NCI-H2227 treated with DMSO at 0.1 percent for 48 hours (cell line): ENCODE data around the gene SETD6.
"Not testable (repeated sequence)": the region's sequence is repeated elsewhere in the genome, so short reads cannot be mapped to it uniquely, and the experiment has no call there.

Source experiments
- DNase-seq: peaks from one replicate; lab custom pipeline; 2025; lab: John Stamatoyannopoulos, UW

Gene SETD6

GRCh38 chr16:58537124-58537906 lies 22.0 kb downstream of the SETD6 start:
- no peak for DNase-seq

- no peak for DNase-seq
Observed at GRCh38 chr16:58541711-58542110, 26.4 kb downstream of the SETD6 start.

GRCh38 chr16:58542291-58542690 lies 27.0 kb downstream of the SETD6 start:
- DNase-seq: no peak

GRCh38 chr16:58543685-58544084 lies 28.4 kb downstream of the SETD6 start:
- no peak for DNase-seq

- DNase-seq: no peak
Observed at GRCh38 chr16:58548378-58548777, 33.1 kb downstream of the SETD6 start.

- DNase-seq: no peak
Observed at GRCh38 chr16:58551496-58551895, 36.2 kb downstream of the SETD6 start.

GRCh38 chr16:58556678-58557077 lies 41.4 kb downstream of the SETD6 start:
- DNase-seq: no peak

GRCh38 chr16:58563235-58563634 lies 47.9 kb downstream of the SETD6 start:
- no peak for DNase-seq

GRCh38 chr16:58563775-58564174 lies 48.5 kb downstream of the SETD6 start:
- DNase-seq: no peak

GRCh38 chr16:58565697-58566096 lies 50.4 kb downstream of the SETD6 start:
- DNase-seq: not testable (repeated sequence)
